Kidney glomerular epithelial cell (primary cell): ENCODE results near the gene FOXO6.

ENCODE experiments used
- DNase-seq: peaks from one replicate; lab custom pipeline; 2025; lab: John Stamatoyannopoulos, UW

The FOXO6 gene

DNA sequence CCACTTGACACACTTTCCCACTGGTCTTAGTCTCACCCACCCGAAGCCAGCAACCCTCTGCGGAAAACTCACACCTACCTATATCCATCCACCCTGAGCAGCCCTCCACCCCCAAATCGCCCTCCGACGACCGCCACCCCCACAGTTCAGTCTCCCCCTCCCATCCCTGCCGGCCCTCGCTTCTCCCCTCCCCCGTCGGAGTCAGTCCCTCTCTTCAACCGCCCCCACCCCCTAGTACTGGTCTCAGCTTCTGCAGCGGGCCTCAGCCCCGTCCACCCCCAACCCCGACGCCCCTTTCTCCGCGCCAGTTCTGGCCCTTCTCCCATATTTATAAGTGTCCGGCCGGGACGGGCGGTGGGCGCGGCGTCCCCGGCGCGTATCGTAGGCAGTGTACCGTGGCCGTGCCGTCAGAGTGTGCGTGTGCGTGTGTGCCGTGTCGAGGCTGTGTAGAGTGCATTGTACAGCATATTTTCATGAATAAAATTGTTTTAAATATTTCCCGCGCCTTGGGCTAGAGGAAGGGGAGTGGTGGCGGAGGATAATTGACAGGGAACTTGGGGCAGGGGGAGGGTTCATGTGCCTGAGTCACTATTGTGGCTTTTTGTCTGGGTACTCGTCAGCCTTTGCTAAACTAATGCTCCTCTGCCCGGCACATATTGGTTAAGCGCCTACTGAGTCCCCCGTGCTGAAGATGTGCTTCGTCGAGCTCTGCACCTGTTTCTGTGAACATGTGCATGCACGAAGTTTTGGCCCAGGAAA is 22.0 kb downstream of the FOXO6 start:
- no peak for DNase-seq

- no peak for DNase-seq
Measured at GRCh38 chr1:41384579-41384978, 23.3 kb downstream of the FOXO6 start.

DNA sequence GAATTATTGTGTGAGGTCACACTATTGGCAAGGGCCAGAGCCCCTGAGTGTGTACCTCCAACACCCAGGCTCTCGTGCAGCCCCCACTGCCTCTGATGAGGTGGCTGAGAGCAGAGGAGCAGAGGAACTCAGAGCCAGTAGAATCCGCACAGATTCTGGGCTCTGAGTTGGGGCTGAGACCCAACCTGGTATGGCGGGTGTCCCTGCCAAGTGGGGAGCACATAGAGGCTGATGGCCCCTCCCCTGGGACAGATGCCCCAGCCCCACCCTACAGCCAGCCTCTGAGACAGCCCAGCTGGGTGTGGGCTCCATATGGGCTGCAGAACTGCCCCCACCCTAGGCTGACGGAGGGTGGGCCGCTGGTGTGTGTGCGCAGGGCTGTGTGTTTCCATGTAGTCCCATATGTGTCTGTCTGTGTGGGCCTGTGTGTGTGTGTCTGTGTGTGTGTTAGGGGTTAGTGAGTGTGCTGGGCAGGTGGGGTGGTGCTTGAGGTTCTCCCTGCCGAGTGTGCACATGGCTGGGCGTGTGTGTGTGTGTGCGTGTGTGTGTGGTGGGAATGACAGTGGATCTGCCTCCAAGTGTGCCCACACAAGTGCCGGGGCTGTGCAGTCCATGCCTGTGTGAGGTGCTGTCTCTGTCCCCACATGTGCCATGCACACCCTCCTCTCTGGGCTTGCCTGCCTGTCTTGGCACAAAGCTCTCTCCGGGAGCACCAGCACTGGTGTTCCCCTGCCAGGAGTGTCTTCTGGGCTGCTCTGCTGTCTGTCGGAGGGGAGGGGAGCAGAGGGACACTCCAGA is 24.4 kb downstream of the FOXO6 start:
- DNase-seq: no peak

DNA sequence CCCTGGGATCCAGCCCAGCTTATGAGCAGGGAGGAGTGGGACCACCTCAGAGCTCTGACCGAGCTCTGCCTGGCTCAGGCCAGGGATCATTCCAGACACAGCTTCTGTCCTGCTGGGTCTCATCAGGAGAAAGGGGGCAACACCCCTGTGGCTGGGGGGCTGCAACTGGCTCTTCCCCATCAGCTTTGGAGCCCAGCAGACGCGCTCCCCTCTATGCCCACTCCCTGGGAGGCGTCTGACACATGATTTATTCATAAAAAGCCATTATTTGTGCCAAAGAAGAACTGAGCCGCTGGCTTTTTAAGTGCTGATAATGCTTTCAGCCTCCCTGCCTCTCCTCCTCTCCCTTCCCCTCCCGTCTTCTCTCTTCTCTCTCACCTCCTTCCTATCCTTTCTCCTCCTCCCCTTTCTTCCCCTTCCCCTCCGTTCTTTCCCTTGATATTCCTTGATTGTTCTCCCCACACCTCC is 25.0 kb downstream of the FOXO6 start:
- no peak for DNase-seq

DNA sequence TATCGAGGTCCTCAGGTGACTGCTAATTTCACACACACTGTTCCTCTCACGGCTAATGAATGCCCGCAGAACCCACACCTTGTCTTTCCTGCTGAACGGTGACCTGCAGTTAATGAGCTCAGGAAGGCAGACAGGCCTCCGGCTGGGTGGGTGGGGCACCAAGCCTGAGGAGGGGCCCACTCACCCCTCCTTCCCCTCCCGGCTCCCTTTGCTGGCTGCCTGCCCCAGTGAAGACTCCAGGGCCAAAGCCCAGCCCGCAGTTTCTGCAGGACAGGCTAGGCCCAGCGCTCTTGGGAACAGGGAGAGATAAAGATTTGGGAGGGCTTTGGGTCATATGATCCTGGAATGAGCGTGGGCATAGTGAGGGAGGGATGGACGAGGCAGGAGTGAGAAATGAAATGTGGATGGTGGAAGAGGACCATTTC is 26.4 kb downstream of the FOXO6 start:
- no peak for DNase-seq

DNA sequence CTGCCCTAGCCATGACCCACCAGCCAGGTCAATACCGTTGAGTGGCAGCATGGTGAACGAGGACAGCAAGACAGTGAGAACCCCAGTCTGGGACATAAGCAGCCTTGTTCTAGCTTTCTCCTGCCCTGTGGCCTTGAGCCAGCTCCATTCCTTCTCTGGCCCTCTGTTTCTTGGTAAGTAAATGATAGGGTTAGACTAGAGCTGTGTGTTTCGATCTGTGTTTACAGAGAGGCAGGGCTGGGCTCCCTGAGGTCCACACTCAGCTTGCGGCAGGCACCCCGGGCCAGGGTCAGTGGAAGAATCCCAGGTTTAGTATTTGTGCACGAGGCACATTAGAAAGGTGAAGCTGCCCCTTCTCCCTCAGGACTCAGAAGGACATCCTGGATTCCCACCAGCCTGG is 27.3 kb downstream of the FOXO6 start:
- no peak for DNase-seq

- no peak for DNase-seq
Measured at GRCh38 chr1:41389009-41389408, 27.8 kb downstream of the FOXO6 start.

DNA sequence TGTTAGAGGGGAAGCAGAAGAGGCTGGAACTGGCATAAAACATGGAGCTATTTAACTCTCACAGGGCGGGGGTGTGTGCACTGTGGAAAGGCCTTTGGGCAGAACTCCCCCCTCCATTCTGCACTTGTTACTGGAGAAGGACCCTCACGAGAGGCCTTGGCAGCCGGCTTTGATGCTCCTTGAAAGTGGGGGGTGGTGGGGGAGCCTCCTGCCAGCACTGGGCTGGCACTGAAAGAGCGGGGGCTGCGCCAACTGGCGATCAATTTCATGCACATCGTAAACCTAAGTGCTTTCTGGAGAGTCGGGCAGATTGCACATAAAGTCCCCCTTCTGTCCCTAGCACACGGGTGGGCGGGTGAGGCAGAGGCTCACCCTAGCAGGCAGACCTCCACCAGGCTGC is 28.9 kb downstream of the FOXO6 start:
- no peak for DNase-seq

- DNase-seq: no peak
Measured at GRCh38 chr1:41390573-41390972, 29.3 kb downstream of the FOXO6 start.

DNA sequence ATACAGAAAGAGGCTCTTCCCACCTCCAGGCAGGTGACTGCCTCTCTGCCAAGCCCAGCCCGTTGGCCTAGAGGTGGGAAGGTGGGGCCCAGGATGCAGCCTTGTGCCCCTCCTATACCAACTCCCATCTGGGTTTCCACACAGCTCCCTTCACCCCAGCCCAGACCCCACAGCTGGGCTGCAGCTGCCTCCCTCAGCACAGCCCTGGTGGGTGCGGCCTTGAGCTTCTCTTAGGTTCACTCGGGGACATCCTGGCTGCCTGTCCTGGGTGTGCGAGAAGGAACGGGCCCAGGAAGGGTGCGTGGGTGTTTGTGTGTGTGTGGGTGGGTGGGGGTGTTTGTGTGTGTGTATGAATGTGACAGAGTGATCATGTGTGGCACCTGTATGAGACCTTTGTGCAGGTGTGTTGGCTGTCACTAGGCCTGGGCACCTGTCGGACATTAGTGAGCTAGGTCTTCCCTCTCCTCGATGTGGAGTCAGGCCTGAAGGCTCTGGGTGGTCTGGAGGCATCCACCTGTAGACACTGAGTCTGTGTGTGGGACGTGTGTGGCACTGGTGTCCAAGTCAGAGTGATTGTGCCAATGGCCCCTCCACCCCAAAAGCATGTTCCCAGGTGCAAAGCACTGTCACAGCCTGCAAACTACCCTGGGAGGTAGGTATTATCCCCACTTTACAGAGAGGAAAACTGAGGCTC is 30.7 kb downstream of the FOXO6 start:
- DNase-seq: no peak

- DNase-seq: no peak
Measured at GRCh38 chr1:41392528-41392924, 31.3 kb downstream of the FOXO6 start.

DNA sequence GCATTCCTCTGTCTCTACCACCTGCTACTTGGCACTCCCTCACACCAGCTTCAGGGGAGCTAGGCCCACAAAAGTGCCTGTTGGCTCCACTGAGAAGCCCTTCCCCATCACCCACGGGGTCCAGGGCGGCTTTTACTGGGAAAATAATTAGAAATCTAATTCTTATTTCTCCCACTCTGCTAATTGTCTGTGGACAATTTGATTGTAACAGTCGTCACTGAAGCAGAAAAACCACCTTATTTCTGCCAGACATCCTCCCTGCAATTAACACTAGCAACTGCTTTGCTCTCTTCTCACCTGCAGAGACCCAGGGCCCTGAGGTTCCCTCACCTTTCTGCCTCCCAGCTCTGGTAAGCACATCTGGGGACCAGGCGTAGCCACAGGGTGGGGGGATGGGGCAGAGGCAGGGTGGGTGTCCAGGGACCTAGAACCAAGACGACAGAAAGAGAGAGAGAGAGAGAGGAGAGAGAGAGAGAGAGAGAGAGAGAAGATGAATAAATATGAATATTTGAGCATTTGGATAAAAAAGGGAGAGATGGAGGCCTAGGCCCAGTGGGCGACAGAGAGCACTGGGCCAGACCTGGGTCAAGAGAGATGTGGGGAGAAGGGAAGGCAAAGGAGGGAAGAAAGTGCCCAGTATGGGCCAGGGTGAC is 32.6 kb downstream of the FOXO6 start:
- DNase-seq: no peak

- DNase-seq: no peak
Measured at GRCh38 chr1:41394369-41394744, 33.1 kb downstream of the FOXO6 start.

- no peak for DNase-seq
Measured at GRCh38 chr1:41394959-41395956, 34.0 kb downstream of the FOXO6 start.

DNA sequence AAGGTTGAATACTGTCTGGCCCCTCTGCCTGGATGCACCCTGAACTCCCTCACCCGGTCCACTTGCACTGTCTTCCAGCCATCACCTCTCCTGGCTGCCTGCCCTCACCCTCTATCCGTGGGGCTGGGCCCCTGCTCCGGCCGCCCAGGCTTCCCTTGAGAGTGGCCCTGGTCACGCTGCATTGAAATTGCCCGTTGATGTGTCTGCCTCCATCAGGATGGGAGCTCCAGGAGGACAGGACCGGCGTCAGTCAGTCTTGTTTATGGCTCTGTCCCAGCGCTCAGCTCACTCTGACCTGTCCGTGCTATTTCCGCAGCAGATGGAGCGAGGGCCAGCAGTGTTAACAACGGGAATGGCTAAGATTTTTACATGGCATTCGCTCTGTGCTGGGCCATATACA is 34.9 kb downstream of the FOXO6 start:
- no peak for DNase-seq

GRCh38 chr1:41397020-41397419 is 35.8 kb downstream of the FOXO6 start:
- DNase-seq: no peak

DNA sequence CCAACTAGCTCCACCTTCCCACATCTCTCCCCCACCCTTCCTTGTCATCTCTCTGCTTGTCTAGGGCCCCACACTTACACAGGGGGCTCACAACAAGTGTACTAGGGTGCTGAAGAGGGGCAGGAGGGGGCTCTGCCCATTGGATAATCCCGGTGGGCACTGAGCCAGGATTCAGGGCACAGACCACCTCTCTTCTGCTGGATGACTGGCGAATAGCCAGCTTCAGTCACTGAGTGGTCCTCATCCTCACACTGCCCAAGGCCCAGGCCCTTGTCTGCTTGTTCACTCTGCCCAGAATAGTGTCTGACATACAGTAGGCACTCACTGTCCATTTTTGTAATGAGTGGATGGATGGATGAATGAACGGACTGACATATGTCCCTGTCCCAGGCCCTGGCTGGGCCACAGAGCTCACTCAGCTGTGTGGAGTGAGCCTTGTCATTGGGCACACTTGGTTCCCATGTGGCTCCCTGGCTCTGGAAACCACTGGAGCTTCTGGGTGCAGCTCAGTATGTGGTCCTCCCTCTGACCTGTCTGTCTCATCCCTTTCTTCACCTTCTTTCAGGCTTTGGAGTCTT is 36.6 kb downstream of the FOXO6 start:
- DNase-seq: no peak

GRCh38 chr1:41399145-41399795 is 38.0 kb downstream of the FOXO6 start:
- DNase-seq: no peak

DNA sequence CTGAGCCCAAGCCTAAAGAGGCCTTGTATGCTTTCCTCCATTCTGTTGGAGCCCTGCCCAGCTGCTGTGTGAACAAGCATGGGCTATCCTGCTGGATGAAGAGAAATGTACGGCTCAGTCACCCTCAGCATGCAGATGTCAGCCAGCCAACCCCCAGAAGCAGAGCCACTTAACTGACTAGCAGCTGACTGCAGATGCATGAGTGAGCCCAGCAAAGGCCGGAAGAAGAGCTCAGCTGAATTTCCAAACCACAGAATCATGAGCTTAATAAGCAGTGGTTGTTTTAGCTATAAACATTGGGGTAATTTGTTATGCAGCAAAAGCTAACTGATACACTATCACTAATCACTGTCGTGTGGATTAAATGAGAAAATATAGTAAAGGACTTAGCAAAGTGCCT is 39.0 kb downstream of the FOXO6 start:
- DNase-seq: no peak

DNA sequence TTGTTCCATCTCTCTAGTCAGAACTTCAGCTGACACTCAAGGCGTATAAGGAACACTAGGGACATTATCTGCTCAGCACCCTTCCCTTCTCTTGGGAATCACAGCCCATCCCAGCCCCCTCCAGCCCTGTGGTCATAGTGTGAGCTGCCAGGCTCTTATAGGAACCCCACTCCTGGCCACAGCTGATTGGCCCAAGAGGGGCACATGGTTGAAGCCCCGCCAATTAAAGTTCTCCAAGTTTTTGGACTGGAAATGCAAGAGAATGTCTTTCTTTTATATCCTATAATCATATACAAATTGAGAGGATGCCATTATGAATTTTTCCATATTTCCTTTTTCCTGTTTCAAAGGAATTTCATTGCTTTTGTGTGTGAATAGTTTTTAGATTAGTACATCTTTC is 40.7 kb downstream of the FOXO6 start:
- DNase-seq: no peak
